GM12878 (cell line): Measurements from ENCODE around the gene RPS8.

ENCODE experiments used
- CTCF ChIP-seq, 3 experiments: IDR thresholded peaks in 2 of 3; conservative IDR thresholded peaks in 1 of 3; 2 replicates each; pipeline ENCODE4 v1.5.1; 2011; ENCODE audit warnings: low read depth in 3 of 3, low read length in 3 of 3, mild to moderate bottlenecking in 3 of 3, control low read depth in 2 of 3, moderate library complexity in 2 of 3, inconsistent platforms in 1 of 3, mixed read lengths in 1 of 3; ENCODE audit not compliant: control insufficient read depth in 2 of 3, insufficient read depth in 1 of 3; ENCODE audit errors: extremely low read depth in 1 of 3
- ETV6 ChIP-seq, 2 experiments: fragments of 450-650 bp in 1 of 2; IDR thresholded peaks in 1 of 2; conservative IDR thresholded peaks in 1 of 2; 2 replicates each; pipeline ENCODE4 v1.6.1; 2014; ENCODE audit warnings: antibody characterized with exemption in 1 of 2, borderline replicate concordance in 1 of 2, low read depth in 1 of 2, mild to moderate bottlenecking in 1 of 2, moderate library complexity in 1 of 2
- GABPA ChIP-seq: IDR thresholded peaks from 2 replicates; pipeline ENCODE4 v1.6.1; 2014; ENCODE audit warnings: antibody characterized with exemption, low read depth, mild to moderate bottlenecking, inconsistent platforms
- HDGF ChIP-seq: fragments of 450-650 bp; IDR thresholded peaks from 2 replicates; pipeline ENCODE4 v1.6.1; 2016; ENCODE audit warnings: antibody characterized with exemption
- IKZF1 ChIP-seq: fragments of 450-650 bp; conservative IDR thresholded peaks from 2 replicates; pipeline ENCODE4 v1.6.1; 2017; ENCODE audit warnings: antibody characterized with exemption, mild to moderate bottlenecking
- IRF4 ChIP-seq: IDR thresholded peaks from 2 replicates; pipeline ENCODE4 v1.6.1; 2011; ENCODE audit warnings: low read depth, low read length
- MEF2A ChIP-seq: IDR thresholded peaks from 2 replicates; pipeline ENCODE4 v1.6.1; 2011; ENCODE audit warnings: low read depth, mild to moderate bottlenecking, low read length, moderate library complexity; ENCODE audit not compliant: insufficient read depth
- RFX5 ChIP-seq: IDR thresholded peaks from 2 replicates; pipeline ENCODE4 v1.6.1; 2011; ENCODE audit warnings: low read depth, low read length, improper control_type of control experiment
- SP1 ChIP-seq: IDR thresholded peaks from one replicate; pipeline ENCODE4 v1.6.1; 2011; ENCODE audit warnings: low read depth, low read length
- ZBTB40 ChIP-seq: fragments of 450-650 bp; IDR thresholded peaks from 2 replicates; pipeline ENCODE4 v1.6.1; 2016; ENCODE audit warnings: mild to moderate bottlenecking, moderate library complexity, borderline replicate concordance
- TF ChIP-seq, protein P1 (sequence below): fragments of 450-650 bp; IDR thresholded peaks from 2 replicates; pipeline ENCODE4 v1.6.1; 2016; ENCODE audit warnings: mild to moderate bottlenecking

DNA sequence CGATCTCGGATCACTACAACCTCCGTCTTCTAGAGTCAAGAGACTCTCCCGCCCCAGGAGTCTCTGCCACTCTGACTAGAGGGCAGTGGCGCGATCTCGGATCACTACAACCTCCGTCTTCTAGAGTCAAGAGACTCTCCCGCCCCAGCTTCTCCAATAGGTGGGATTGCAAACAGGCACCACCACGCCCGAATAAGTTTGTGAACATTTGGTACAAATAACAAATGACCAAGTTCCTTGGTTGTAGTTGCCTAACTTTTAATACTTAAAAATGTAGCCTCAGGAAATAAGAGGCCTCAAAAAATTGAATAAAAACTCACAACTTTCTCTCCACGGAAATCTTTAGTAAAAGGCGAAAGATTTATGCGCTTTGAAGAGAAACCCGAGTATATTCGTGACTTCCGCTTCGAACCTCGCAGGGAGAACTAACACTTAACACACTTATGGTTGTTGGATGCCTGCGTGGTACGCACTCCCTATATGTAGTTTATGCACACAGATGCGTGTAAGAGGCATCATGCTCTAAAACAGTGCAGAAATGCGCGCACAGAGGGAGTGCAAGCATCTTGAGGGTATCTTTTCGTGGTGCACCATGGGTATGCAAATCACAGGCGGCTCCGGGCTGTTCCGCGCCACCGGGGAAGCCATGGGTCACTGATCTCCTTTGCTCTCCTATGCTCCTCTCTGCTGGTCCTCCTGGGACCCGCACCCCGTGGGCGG lies 44.4 kb downstream of the RPS8 start:
- TF ChIP-seq CTCF (IDR thresholded peaks at IDR 0.05 in 2 of 3, conservative IDR thresholded peaks at IDR 0.05 in 1 of 3; ENCODE audit: control insufficient read depth in 2 of 3, extremely low read depth in 1 of 3, insufficient read depth in 1 of 3, low read depth in 3 of 3, low read length in 3 of 3), result peak in 2 of 3 experiments; percentile 15 to 29; a peak in 2 of 6 replicates
- peak; percentile 87 for TF ChIP-seq MEF2A
- TF ChIP-seq SP1, result peak; percentile 62
- TF ChIP-seq ETV6 (conservative IDR thresholded peaks at IDR 0.05 in 1 of 2, IDR thresholded peaks at IDR 0.05 in 1 of 2; ENCODE audit: borderline replicate concordance in 1 of 2, low read depth in 1 of 2), result peak in 1 of 2 experiments; percentile 81; a peak in 2 of 4 replicates
- TF ChIP-seq GABPA, result peak; percentile 64; the same call in 1 of the 2 replicates
- no peak for TF ChIP-seq RFX5
- TF ChIP-seq, protein P1, sequence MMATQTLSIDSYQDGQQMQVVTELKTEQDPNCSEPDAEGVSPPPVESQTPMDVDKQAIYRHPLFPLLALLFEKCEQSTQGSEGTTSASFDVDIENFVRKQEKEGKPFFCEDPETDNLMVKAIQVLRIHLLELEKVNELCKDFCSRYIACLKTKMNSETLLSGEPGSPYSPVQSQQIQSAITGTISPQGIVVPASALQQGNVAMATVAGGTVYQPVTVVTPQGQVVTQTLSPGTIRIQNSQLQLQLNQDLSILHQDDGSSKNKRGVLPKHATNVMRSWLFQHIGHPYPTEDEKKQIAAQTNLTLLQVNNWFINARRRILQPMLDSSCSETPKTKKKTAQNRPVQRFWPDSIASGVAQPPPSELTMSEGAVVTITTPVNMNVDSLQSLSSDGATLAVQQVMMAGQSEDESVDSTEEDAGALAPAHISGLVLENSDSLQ, result peak; percentile 85
- TF ChIP-seq HDGF, result no peak
- TF ChIP-seq IRF4, result peak; percentile 15; the same call in 1 of the 2 replicates
- TF ChIP-seq ZBTB40, result no peak; the same call in 1 of the 2 replicates
- peak; percentile 79 for TF ChIP-seq IKZF1
